H9 (cell line): Measurements from ENCODE around the gene GLP2R. TPM values are rescaled to one million over a fixed set of nuclear protein-coding genes. Genes with fewer than 3 reads are reported as not detected.

Experiments used
- DNase-seq: peaks from one replicate; pipeline ENCODE4 v3.0.0-alpha.2; 2017
- H2AFZ ChIP-seq: one replicate; pipeline ENCODE4 v1.6.1; 2013; ENCODE audit warnings: mild to moderate bottlenecking, low read length, control low read depth, moderate library complexity
- H2AK5ac ChIP-seq: 2 replicates; pipeline ENCODE4 v1.6.1; 2013; ENCODE audit warnings: low read length, control low read depth, mixed read lengths; ENCODE audit not compliant: insufficient read length
- H2BK120ac ChIP-seq: one replicate; pipeline ENCODE4 v1.6.1; 2013; ENCODE audit warnings: low read depth, mild to moderate bottlenecking, low read length, control low read depth, inconsistent platforms; ENCODE audit not compliant: poor library complexity, severe bottlenecking
- H2BK12ac ChIP-seq: 2 replicates; pipeline ENCODE4 v1.6.1; 2013; ENCODE audit warnings: low read length, control low read depth, mixed read lengths, low read depth; ENCODE audit not compliant: insufficient read length
- H2BK15ac ChIP-seq: 2 replicates; pipeline ENCODE4 v1.6.1; 2013; ENCODE audit warnings: low read depth, low read length, control low read depth
- H2BK20ac ChIP-seq: one replicate; pipeline ENCODE4 v1.6.1; 2013; ENCODE audit warnings: low read depth, mild to moderate bottlenecking, low read length, control low read depth, inconsistent platforms; ENCODE audit not compliant: poor library complexity, severe bottlenecking
- H2BK5ac ChIP-seq: 2 replicates; pipeline ENCODE4 v1.6.1; 2013; ENCODE audit warnings: low read length, control low read depth, mixed read lengths; ENCODE audit not compliant: insufficient read length
- H3K14ac ChIP-seq: 2 replicates; pipeline ENCODE4 v1.6.1; 2013; ENCODE audit warnings: low read length, control low read depth; ENCODE audit not compliant: insufficient read depth
- H3K18ac ChIP-seq: 2 replicates; pipeline ENCODE4 v1.6.1; 2013; ENCODE audit warnings: low read depth, mild to moderate bottlenecking, mixed read lengths, low read length, control low read depth; ENCODE audit not compliant: insufficient read length
- H3K23ac ChIP-seq: 2 replicates; pipeline ENCODE4 v1.6.1; 2013; ENCODE audit warnings: low read length, control low read depth, mixed read lengths, low read depth; ENCODE audit not compliant: insufficient read length
- H3K23me2 ChIP-seq: 2 replicates; pipeline ENCODE4 v1.6.1; 2013; ENCODE audit warnings: low read depth, mild to moderate bottlenecking, mixed read lengths, low read length, control low read depth; ENCODE audit not compliant: insufficient read length, poor library complexity, severe bottlenecking
- H3K27ac ChIP-seq: 2 replicates; pipeline ENCODE4 v1.5.1; 2013; ENCODE audit warnings: low read length, control low read depth, mixed read lengths, low read depth; ENCODE audit not compliant: insufficient read length
- H3K27me3 ChIP-seq: 2 replicates; pipeline ENCODE4 v1.6.1; 2013; ENCODE audit warnings: low read length, control low read depth, inconsistent platforms; ENCODE audit not compliant: insufficient read depth
- H3K4ac ChIP-seq: 2 replicates; pipeline ENCODE4 v1.6.1; 2013; ENCODE audit warnings: low read depth, mild to moderate bottlenecking, control low read depth, inconsistent platforms, low read length, moderate library complexity
- H3K4me1 ChIP-seq: 2 replicates; pipeline ENCODE4 v1.6.1; 2013; ENCODE audit warnings: low read length, control low read depth, inconsistent platforms; ENCODE audit not compliant: insufficient read depth
- H3K4me2 ChIP-seq: 2 replicates; pipeline ENCODE4 v1.6.1; 2013; ENCODE audit warnings: low read length, control low read depth, mixed read lengths; ENCODE audit not compliant: insufficient read length, insufficient read depth
- H3K56ac ChIP-seq: 2 replicates; pipeline ENCODE4 v1.6.1; 2013; ENCODE audit warnings: low read depth, mild to moderate bottlenecking, mixed read lengths, low read length, control low read depth; ENCODE audit not compliant: insufficient read length
- H3K79me1 ChIP-seq: 2 replicates; pipeline ENCODE4 v1.6.1; 2013; ENCODE audit warnings: low read depth, mild to moderate bottlenecking, moderate library complexity, low read length, control low read depth, inconsistent platforms; ENCODE audit not compliant: insufficient read depth, poor library complexity, severe bottlenecking
- H3K79me2 ChIP-seq: 2 replicates; pipeline ENCODE4 v1.6.1; 2013; ENCODE audit warnings: low read length, control low read depth, inconsistent platforms; ENCODE audit not compliant: insufficient read depth
- H3K9ac ChIP-seq: 2 replicates; pipeline ENCODE4 v1.6.1; 2013; ENCODE audit warnings: low read length, control low read depth, mixed read lengths; ENCODE audit not compliant: insufficient read length; ENCODE audit errors: extremely low read depth
- H3K9me3 ChIP-seq: one replicate; pipeline ENCODE4 v1.6.1; 2013; ENCODE audit warnings: low read depth, low read length, inconsistent platforms; ENCODE audit not compliant: control insufficient read depth
- H3T11ph ChIP-seq: one replicate; pipeline ENCODE4 v1.6.1; 2013; ENCODE audit warnings: mild to moderate bottlenecking, low read length, control low read depth, inconsistent platforms
- H4K20me1 ChIP-seq: one replicate; pipeline ENCODE4 v1.6.1; 2013; ENCODE audit not compliant: control insufficient read depth, insufficient read length, insufficient read depth
- H4K5ac ChIP-seq: 2 replicates; pipeline ENCODE4 v1.6.1; 2013; ENCODE audit warnings: low read depth, mild to moderate bottlenecking, mixed read lengths, low read length, control low read depth; ENCODE audit not compliant: insufficient read length
- H4K8ac ChIP-seq: replicated peaks from 2 replicates; pipeline ENCODE4 v1.6.1; 2013; ENCODE audit warnings: low read length, control low read depth, mixed read lengths, low read depth; ENCODE audit not compliant: insufficient read length
- H4K91ac ChIP-seq: 2 replicates; pipeline ENCODE4 v1.6.1; 2013; ENCODE audit warnings: low read depth, mild to moderate bottlenecking, moderate library complexity, mixed read lengths, low read length, control low read depth; ENCODE audit not compliant: insufficient read length
- H3K27ac Mint-ChIP-seq, 3 experiments: 2 replicates in 2 of 3; 3 replicates in 1 of 3; pipeline ENCODE4 v1.8.0; 2020 to 2021; ENCODE audit warnings: mixed read lengths in 3 of 3, mild to moderate bottlenecking in 1 of 3, moderate library complexity in 1 of 3
- H3K27me3 Mint-ChIP-seq: 2 replicates; pipeline ENCODE4 v1.8.0; 2021; ENCODE audit warnings: low read depth, mild to moderate bottlenecking, moderate library complexity, mixed read lengths
- H3K36me3 Mint-ChIP-seq, 3 experiments: 2 replicates in 2 of 3; 3 replicates in 1 of 3; pipeline ENCODE4 v1.8.0; 2020 to 2021; ENCODE audit warnings: low read depth in 3 of 3, mixed read lengths in 3 of 3; ENCODE audit not compliant: insufficient read depth in 1 of 3
- H3K4me1 Mint-ChIP-seq, 2 experiments: 2 replicates each; pipeline ENCODE4 v1.8.0; 2020; ENCODE audit warnings: mixed read lengths in 2 of 2
- H3K4me3 Mint-ChIP-seq, 2 experiments: 2 replicates in 1 of 2; 3 replicates in 1 of 2; pipeline ENCODE4 v1.8.0; 2020 to 2021; ENCODE audit warnings: mild to moderate bottlenecking in 2 of 2, mixed read lengths in 2 of 2, moderate library complexity in 1 of 2
- H3K9me3 Mint-ChIP-seq, 2 experiments: 2 replicates in 1 of 2; 3 replicates in 1 of 2; pipeline ENCODE4 v1.8.0; 2020; ENCODE audit warnings: mild to moderate bottlenecking in 2 of 2, mixed read lengths in 2 of 2, moderate library complexity in 1 of 2
- CTCF ChIP-seq: fragments of 200-600 bp; sonication (generic); conservative IDR thresholded peaks from 3 replicates; pipeline ENCODE4 v1.8.0; 2021; ENCODE audit warnings: antibody characterized with exemption, mild to moderate bottlenecking
- WGBS: extraction: QIAGEN DNeasy Blood & Tissue Kit; methylation state at CpG from one replicate; pipeline ENCODE4 v1.1.7; 2013; ENCODE audit warnings: missing lambda C conversion rate, low lambda C conversion rate, mixed read lengths; ENCODE audit not compliant: insufficient read length; ENCODE audit errors: extremely low coverage; 5-methylcytosine and 5-hydroxymethylcytosine counted together
- total RNA-seq: library from RNA; stranded (reverse); gene quantifications from 2 replicates; pipeline ENCODE4 v1.2.1, GENCODE V29; 2021

Gene GLP2R
- total RNA-seq, 1 experiment from 2014 or later, result not detected

GRCh38 chr17:9801505-9801904 is 24.2 kb upstream of the GLP2R start:
- Histone ChIP-seq H3K9ac (no peak overlapping the region), H2BK12ac (no peak overlapping the region), H4K5ac (no peak overlapping the region), H2AFZ (no peak overlapping the region), H3T11ph (no peak overlapping the region), H4K20me1 (no peaks in the 10 kb centered on the region), H3K27me3 (no peaks in the 10 kb centered on the region), H3K27ac (no peak overlapping the region), H3K56ac (no peak overlapping the region), H3K23me2 (no peaks in the 10 kb centered on the region), H2BK15ac (no peak overlapping the region), H2AK5ac (no peak overlapping the region), H3K4me2 (no peak overlapping the region), H3K79me1 (no peaks in the 10 kb centered on the region), H3K18ac (no peak overlapping the region), H2BK5ac (no peak overlapping the region), H4K91ac (no peak overlapping the region), H3K23ac (no peak overlapping the region), H3K4me1 (no peaks in the 10 kb centered on the region), H3K4ac (no peak overlapping the region), H3K14ac (no peak overlapping the region), H2BK120ac (no peak overlapping the region), H3K9me3 (no peaks in the 10 kb centered on the region), H3K79me2 (no peaks in the 10 kb centered on the region), H4K8ac (no peak overlapping the region), H2BK20ac (no peak overlapping the region)
- no peaks in the 10 kb centered on the region for H3K36me3 Mint-ChIP-seq
- DNase-seq, result no peak
- H3K4me1 Mint-ChIP-seq, result no peaks in the 10 kb centered on the region
- no peak for TF ChIP-seq CTCF
- peaks cover 11% of the 10 kb centered on the region for H3K27me3 Mint-ChIP-seq
- H3K27ac Mint-ChIP-seq, result no peak overlapping the region
- no CpG with 5 or more reads among the region's 2 CpGs for WGBS
- H3K9me3 Mint-ChIP-seq, result no peaks in the 10 kb centered on the region
- no peak overlapping the region for H3K4me3 Mint-ChIP-seq
